GM12878 (cell line): ENCODE measurements around the gene TMEM87A. TPM values are rescaled to one million over a fixed set of nuclear protein-coding genes. Genes with fewer than 3 reads are reported as not detected.

ENCODE experiments used
- ATAC-seq: fragments of 200-7000 bp; cut with Tn5 transposase; 3 replicates; pipeline ENCODE4 v1.9.1; 2020; ENCODE audit warnings: mild to moderate bottlenecking, moderate library complexity
- BruUV-seq: library from RNA; stranded (reverse); fragments of 400-500 nt; replicated peaks from 2 replicates; lab custom pipeline; 2021; lab: Mats Ljungman, UMichigan
- CTCF ChIA-PET: fragments of 300-600 bp; sonication (Branson Sonifier 250); formaldehyde crosslinking; extraction: SDS; loops from one replicate; lab custom pipeline; 2021; ENCODE audit warnings: inconsistent platforms; lab: Yijun Ruan, JAX
- POLR2A ChIA-PET: fragments of 350-600 bp; formaldehyde crosslinking; extraction: SDS; loops from one replicate; lab custom pipeline; 2021; ENCODE audit warnings: inconsistent platforms; lab: Charles Lee
- RAD21 ChIA-PET: fragments of 300-600 bp; sonication (Branson Sonifier 250); formaldehyde crosslinking; loops from one replicate; lab custom pipeline; 2023; ENCODE audit warnings: antibody characterized with exemption; ENCODE audit not compliant: unreplicated experiment; lab: Charles Lee
- SMC1A ChIA-PET: fragments of 300-600 bp; sonication (Branson Sonifier 250); formaldehyde crosslinking; loops from one replicate; lab custom pipeline; 2023; ENCODE audit not compliant: unreplicated experiment, uncharacterized antibody; lab: Charles Lee
- DNase-seq: peaks from one replicate; pipeline ENCODE4 v3.0.0-alpha.2; 2011; ENCODE audit warnings: low read depth, low spot score
- FAIRE-seq: peaks from 3 replicates; lab custom pipeline; 2011; peaks lifted over from hg19 to GRCh38; lab: Jason Lieb, UNC
- H2AFZ ChIP-seq: 2 replicates; pipeline ENCODE4 v1.6.0; 2011; ENCODE audit warnings: low read depth, low read length, control low read depth; ENCODE audit not compliant: control insufficient read depth
- H3K27ac ChIP-seq: 2 replicates; pipeline ENCODE4 v1.5.1; 2011; ENCODE audit warnings: control low read depth; ENCODE audit not compliant: control insufficient read depth, insufficient read depth
- H3K27me3 ChIP-seq, 2 experiments: replicated peaks in 1 of 2; 2 replicates each; pipeline versions ENCODE4 v1.6.0 to v1.6.1; 2011; ENCODE audit warnings: low read length in 1 of 2; ENCODE audit not compliant: control insufficient read depth in 2 of 2, insufficient read depth in 2 of 2
- H3K36me3 ChIP-seq, 2 experiments: 2 replicates each; pipeline ENCODE4 v1.5.1; 2011; ENCODE audit warnings: low read length in 1 of 2; ENCODE audit not compliant: control insufficient read depth in 2 of 2, insufficient read depth in 2 of 2
- H3K4me1 ChIP-seq: 2 replicates; pipeline ENCODE4 v1.6.1; 2011; ENCODE audit warnings: mild to moderate bottlenecking, low read length, moderate library complexity, mixed read lengths; ENCODE audit not compliant: control insufficient read depth, insufficient read depth
- H3K4me2 ChIP-seq: 2 replicates; pipeline ENCODE4 v1.6.0; 2011; ENCODE audit warnings: control low read depth; ENCODE audit not compliant: control insufficient read depth, insufficient read depth
- H3K4me3 ChIP-seq: fragments of 200-600 bp; sonication (generic); 2 replicates; pipeline ENCODE4 v1.5.1; 2016
- H3K79me2 ChIP-seq: 2 replicates; pipeline ENCODE4 v1.6.0; 2011; ENCODE audit warnings: low read length; ENCODE audit not compliant: control insufficient read depth, insufficient read depth
- H3K9ac ChIP-seq: 2 replicates; pipeline ENCODE4 v1.8.0; 2011; ENCODE audit warnings: low read length, control low read depth, mixed read lengths; ENCODE audit not compliant: control insufficient read depth, insufficient read depth
- H3K9me3 ChIP-seq: replicated peaks from 3 replicates; pipeline ENCODE4 v1.5.1; 2011; ENCODE audit warnings: mild to moderate bottlenecking, low read length; ENCODE audit not compliant: control insufficient read depth, insufficient read depth
- H4K20me1 ChIP-seq: 2 replicates; pipeline ENCODE4 v1.6.0; 2011; ENCODE audit not compliant: control insufficient read depth, insufficient read depth
- GABPA ChIP-seq: IDR thresholded peaks from 2 replicates; pipeline ENCODE4 v1.6.1; 2014; ENCODE audit warnings: antibody characterized with exemption, low read depth, mild to moderate bottlenecking, inconsistent platforms
- HDGF ChIP-seq: fragments of 450-650 bp; IDR thresholded peaks from 2 replicates; pipeline ENCODE4 v1.6.1; 2016; ENCODE audit warnings: antibody characterized with exemption
- MEF2A ChIP-seq: IDR thresholded peaks from 2 replicates; pipeline ENCODE4 v1.6.1; 2011; ENCODE audit warnings: low read depth, mild to moderate bottlenecking, low read length, moderate library complexity; ENCODE audit not compliant: insufficient read depth
- NFYA ChIP-seq: IDR thresholded peaks from 2 replicates; pipeline ENCODE4 v1.6.1; 2011; ENCODE audit warnings: low read depth, mild to moderate bottlenecking, low read length, improper control_type of control experiment, borderline replicate concordance
- PRDM15 ChIP-seq: fragments of 450-650 bp; formaldehyde crosslinking; IDR thresholded peaks from 2 replicates; pipeline ENCODE4 v1.4.0; 2020; ENCODE audit warnings: mild to moderate bottlenecking, moderate library complexity
- SREBF1 ChIP-seq: IDR thresholded peaks from 2 replicates; pipeline ENCODE4 v1.6.1; 2012; ENCODE audit warnings: mild to moderate bottlenecking, low read length
- ZNF622 ChIP-seq: fragments of 450-650 bp; IDR thresholded peaks from 2 replicates; pipeline ENCODE4 v1.6.1; 2017; ENCODE audit warnings: mild to moderate bottlenecking, inconsistent platforms
- in situ Hi-C: fragments of 300-500 bp; cut with MboI; formaldehyde crosslinking; loops from 9 replicates; pipeline ENCODE4 v1.14.3; 2018; ENCODE audit warnings: mixed read lengths
- intact Hi-C: fragments of 100-400 bp; cut with micrococcal nuclease; formaldehyde crosslinking; loops from one replicate; pipeline ENCODE4 v1.14.2; 2022; ENCODE audit not compliant: unreplicated experiment
- polyA plus RNA-seq, 11 experiments: library from polyadenylated mRNA; depleted of rRNA in 4 of 11; unstranded in 6 of 11; stranded (reverse) in 5 of 11; fragments of >200 nt; fragmentation: Nextera tagmentation in 4 of 11; fragmentation: Illumina TruSeq in 1 of 11; extraction: Ambion mirVana in 4 of 11; extraction: Trizol in 1 of 11; gene quantifications; 1 replicate in 1 of 11; 2 replicates in 10 of 11; pipeline versions ENCODE4 v1.2.1 to v1.2.3, GENCODE V29; 2011 to 2016; ENCODE audit warnings: inconsistent platforms in 2 of 11, missing spikeins in 2 of 11, low read depth in 1 of 11
- total RNA-seq, 4 experiments: library from RNA; depleted of rRNA in 3 of 4; stranded (reverse); fragments of >200 nt in 3 of 4; fragmentation: Illumina TruSeq in 1 of 4; extraction: Trizol in 1 of 4; gene quantifications; 2 replicates each; pipeline versions ENCODE4 v1.2.1 to v1.2.3, GENCODE V29; 2013 to 2021

The TMEM87A gene
- total and polyA plus RNA-seq, 10 of the 15 experiments (the other 5 are each of a cell fraction or from before 2014, with no cell fraction given), result 18.2 to 53.2 (median 33.4) TPM

- intact Hi-C loops, result no loop called here
- no peak for ATAC-seq
- RAD21 ChIA-PET, result no interaction called here
- BruUV-seq, result no TSS peak
- DNase-seq, result no peak
- no peaks in the 10 kb centered on the region for H3K79me2 ChIP-seq
- in situ Hi-C loops, result no loop called here
- H2AFZ ChIP-seq, result no peak overlapping the region
- H3K4me3 ChIP-seq, result no peak overlapping the region
- H3K4me1 ChIP-seq, result 0 out of 2 replicates have a peak, but pooled peaks cover 1% of the 10 kb centered on the region
- SMC1A ChIA-PET, result interaction anchor here (1.2 kb wide), 1 partner anchor 14 kb away, joined by 4 read pairs; no protein-coding TSS in a partner anchor
- no peak overlapping the region for H3K4me2 ChIP-seq
- POLR2A ChIA-PET, result no interaction called here
- H3K27ac ChIP-seq, result no peak overlapping the region
- TF ChIP-seq PRDM15 (CRISPR knock-in tag) (no peak), MEF2A (no peak), NFYA (no peak), GABPA (no peak), ZNF622 (no peak), SREBF1 (no peak), HDGF (no peak)
- H3K36me3 ChIP-seq, result peaks cover 3 to 19% of the 10 kb centered on the region in 2 experiments
- no peaks in the 10 kb centered on the region for H3K9me3 ChIP-seq
- no peaks in the 10 kb centered on the region for H4K20me1 ChIP-seq
- no peaks in the 10 kb centered on the region for H3K27me3 ChIP-seq
- no peak overlapping the region for H3K9ac ChIP-seq
- FAIRE-seq, result no peak
- CTCF ChIA-PET, result no interaction called here
Measured at GRCh38 chr15:42213511-42213910, 59.7 kb downstream of the TMEM87A start.
